RWPE2 (cell line): Measurements from ENCODE around the gene N4BP2.
A peak's percentile ranks its signal among the peaks of the same experiment; 100 is the strongest.

ENCODE experiments used
- ATAC-seq: fragments of 200-7000 bp; cut with Tn5 transposase; 3 replicates; pipeline ENCODE4 v1.9.1; 2021; ENCODE audit warnings: low read depth
- DNase-seq: peaks from one replicate; pipeline ENCODE4 v3.0.0-alpha.2; 2020; ENCODE audit warnings: low spot score
- H3K27ac ChIP-seq: fragments of 450-650 bp; 2 replicates; pipeline ENCODE4 v1.5.1; 2017; ENCODE audit warnings: mild to moderate bottlenecking; ENCODE audit not compliant: poor library complexity, severe bottlenecking
- H3K27me3 ChIP-seq: fragments of 250-450 bp; sonication (Bioruptor Pico); 2 replicates; pipeline ENCODE4 v1.5.1; 2021; ENCODE audit warnings: mild to moderate bottlenecking, moderate library complexity; ENCODE audit not compliant: insufficient read depth, poor library complexity, severe bottlenecking
- H3K36me3 ChIP-seq: fragments of 250-450 bp; sonication (Bioruptor Pico); 2 replicates; pipeline ENCODE4 v1.5.1; 2020; ENCODE audit warnings: low read depth, mild to moderate bottlenecking, moderate library complexity
- H3K4me1 ChIP-seq: fragments of 250-450 bp; sonication (Bioruptor Pico); 2 replicates; pipeline ENCODE4 v1.5.1; 2021; ENCODE audit warnings: mild to moderate bottlenecking, moderate library complexity; ENCODE audit not compliant: insufficient read depth, poor library complexity, severe bottlenecking
- H3K4me3 ChIP-seq: fragments of 250-450 bp; sonication (Bioruptor Pico); 2 replicates; pipeline ENCODE4 v1.5.1; 2021; ENCODE audit warnings: mild to moderate bottlenecking, moderate library complexity; ENCODE audit not compliant: severe bottlenecking
- H3K9me3 ChIP-seq: fragments of 250-450 bp; sonication (Bioruptor Pico); 2 replicates; pipeline ENCODE4 v1.5.1; 2021; ENCODE audit warnings: mild to moderate bottlenecking, moderate library complexity; ENCODE audit not compliant: severe bottlenecking
- TF ChIP-seq, protein P1 (sequence below): fragments of 450-650 bp; IDR thresholded peaks from one replicate; pipeline ENCODE4 v1.5.1; 2017; ENCODE audit warnings: mild to moderate bottlenecking, moderate library complexity; ENCODE audit not compliant: poor library complexity, severe bottlenecking

Gene N4BP2

DNA sequence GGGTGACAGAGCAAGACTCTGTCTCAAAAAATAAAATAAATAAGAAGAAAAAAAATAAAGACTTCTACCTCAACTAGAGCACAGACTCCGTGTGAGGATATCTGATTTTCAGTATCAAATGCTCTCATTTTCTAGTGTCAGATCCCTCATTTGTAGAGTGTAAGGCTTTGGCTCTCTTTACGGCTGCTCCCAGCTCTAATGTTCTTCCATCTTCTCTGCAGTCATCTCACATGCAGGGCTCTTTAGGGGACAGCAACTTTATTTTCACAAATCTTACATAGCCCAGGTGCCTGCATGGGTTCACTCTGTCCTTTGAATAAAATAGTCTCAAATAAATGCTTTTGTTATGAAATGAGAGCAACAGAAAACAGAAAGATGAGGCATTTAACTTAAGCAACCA, 120.9 kb downstream of the N4BP2 start:
- H3K9me3 ChIP-seq = no peaks in the 10 kb centered on the region
- H3K4me1 ChIP-seq = peaks cover 13% of the 10 kb centered on the region
- no peaks in the 10 kb centered on the region for H3K27me3 ChIP-seq
- H3K36me3 ChIP-seq = no peaks in the 10 kb centered on the region
- DNase-seq (no peak), ATAC-seq (no peak)
- H3K27ac ChIP-seq = peak overlapping the region; percentile 93
- H3K4me3 ChIP-seq = no peak overlapping the region
- TF ChIP-seq, protein P1, sequence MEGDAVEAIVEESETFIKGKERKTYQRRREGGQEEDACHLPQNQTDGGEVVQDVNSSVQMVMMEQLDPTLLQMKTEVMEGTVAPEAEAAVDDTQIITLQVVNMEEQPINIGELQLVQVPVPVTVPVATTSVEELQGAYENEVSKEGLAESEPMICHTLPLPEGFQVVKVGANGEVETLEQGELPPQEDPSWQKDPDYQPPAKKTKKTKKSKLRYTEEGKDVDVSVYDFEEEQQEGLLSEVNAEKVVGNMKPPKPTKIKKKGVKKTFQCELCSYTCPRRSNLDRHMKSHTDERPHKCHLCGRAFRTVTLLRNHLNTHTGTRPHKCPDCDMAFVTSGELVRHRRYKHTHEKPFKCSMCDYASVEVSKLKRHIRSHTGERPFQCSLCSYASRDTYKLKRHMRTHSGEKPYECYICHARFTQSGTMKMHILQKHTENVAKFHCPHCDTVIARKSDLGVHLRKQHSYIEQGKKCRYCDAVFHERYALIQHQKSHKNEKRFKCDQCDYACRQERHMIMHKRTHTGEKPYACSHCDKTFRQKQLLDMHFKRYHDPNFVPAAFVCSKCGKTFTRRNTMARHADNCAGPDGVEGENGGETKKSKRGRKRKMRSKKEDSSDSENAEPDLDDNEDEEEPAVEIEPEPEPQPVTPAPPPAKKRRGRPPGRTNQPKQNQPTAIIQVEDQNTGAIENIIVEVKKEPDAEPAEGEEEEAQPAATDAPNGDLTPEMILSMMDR = no peak

DNA sequence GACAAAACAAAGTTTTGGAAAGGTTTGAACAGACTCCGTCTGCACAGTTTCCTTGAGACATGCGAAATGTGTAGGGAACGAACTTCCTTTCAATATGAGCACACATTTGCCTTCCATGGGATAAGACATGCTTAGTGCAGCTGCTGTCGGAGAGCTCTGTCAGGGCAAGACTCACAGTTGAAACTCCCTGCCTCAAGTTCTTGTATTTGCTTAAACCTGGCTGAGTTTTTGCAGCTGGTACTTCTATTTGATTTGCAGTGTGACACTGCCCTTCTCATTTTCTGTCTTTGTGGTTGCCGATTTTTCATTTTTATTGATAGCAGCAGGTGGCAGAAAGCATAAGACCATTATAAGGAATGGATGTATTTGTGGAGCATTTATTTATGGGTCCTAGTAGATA, 122.0 kb downstream of the N4BP2 start:
- Histone ChIP-seq H3K36me3 (no peaks in the 10 kb centered on the region), H3K27ac (peak overlapping the region; percentile 93), H3K4me1 (peaks cover 17% of the 10 kb centered on the region), H3K4me3 (no peak overlapping the region), H3K9me3 (no peaks in the 10 kb centered on the region), H3K27me3 (no peaks in the 10 kb centered on the region)
- DNase-seq (no peak), ATAC-seq (no peak)
- TF ChIP-seq, protein P1 = no peak

DNA sequence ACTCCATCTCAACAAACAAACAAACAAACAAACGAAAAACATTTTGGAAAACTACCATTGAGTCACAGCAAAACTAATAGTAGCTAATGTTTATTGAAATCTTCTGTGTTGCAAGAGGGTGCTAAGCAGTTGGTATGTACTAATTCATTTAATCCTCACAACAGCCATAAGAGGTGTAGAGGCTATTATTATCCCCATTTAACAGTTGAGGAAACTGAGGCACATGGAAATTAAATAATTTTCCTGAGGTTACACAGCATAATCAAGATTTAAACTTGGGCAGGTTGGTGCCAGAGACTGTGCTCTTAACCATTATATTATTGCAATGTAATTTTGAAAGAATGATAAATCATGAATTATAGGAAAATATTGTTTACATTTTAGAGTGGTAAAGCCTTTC, 122.7 kb downstream of the N4BP2 start:
- DNase-seq (no peak), ATAC-seq (no peak)
- no peak overlapping the region for H3K4me3 ChIP-seq
- H3K27ac ChIP-seq = peak overlapping the region; percentile 93
- H3K27me3 ChIP-seq = no peaks in the 10 kb centered on the region
- TF ChIP-seq, protein P1 = no peak
- H3K9me3 ChIP-seq = no peaks in the 10 kb centered on the region
- no peaks in the 10 kb centered on the region for H3K36me3 ChIP-seq
- peaks cover 24% of the 10 kb centered on the region for H3K4me1 ChIP-seq

DNA sequence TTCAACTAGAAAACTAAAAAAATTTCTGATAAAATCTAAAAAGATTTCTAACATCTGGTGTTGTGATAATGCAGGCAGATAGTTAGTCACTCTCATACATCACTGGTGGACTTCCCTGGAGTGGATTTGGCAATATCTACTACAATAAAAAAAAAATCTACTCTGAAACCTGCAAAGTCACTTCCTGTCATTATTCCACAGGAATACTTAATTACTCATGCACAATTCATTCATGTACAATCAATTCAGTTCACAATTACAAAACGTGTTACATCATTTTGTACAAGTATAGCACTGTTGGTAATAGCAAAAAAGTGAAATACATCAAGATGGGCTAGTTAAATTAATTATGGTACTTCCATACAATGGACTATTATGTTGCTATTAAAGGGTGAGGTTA, 123.7 kb downstream of the N4BP2 start:
- ATAC-seq (peak; percentile 76), DNase-seq (no peak)
- no peaks in the 10 kb centered on the region for H3K36me3 ChIP-seq
- H3K4me1 ChIP-seq = peaks cover 31% of the 10 kb centered on the region
- H3K27me3 ChIP-seq = no peaks in the 10 kb centered on the region
- TF ChIP-seq, protein P1 = no peak
- no peaks in the 10 kb centered on the region for H3K9me3 ChIP-seq
- H3K4me3 ChIP-seq = no peak overlapping the region
- peak overlapping the region; percentile 93 for H3K27ac ChIP-seq

DNA sequence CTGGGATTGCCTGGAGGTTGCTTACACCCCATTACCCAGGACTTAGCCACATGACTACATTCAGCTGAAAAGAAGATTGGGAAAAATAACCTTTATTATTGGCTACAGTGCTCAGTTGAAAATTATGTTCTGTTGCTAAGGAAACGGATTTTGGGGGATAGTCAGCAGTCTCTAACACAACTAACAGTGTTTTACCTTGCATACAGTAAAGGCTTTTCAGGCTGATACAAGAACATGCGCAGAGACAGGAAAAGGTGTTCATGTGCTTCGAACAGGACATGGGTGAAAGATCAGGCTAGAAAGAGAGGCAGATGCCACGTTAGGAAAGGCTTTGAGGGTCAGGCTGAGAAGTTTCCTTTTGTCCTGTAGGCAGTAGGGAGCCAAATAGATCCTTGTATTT, 125.4 kb downstream of the N4BP2 start:
- H3K27me3 ChIP-seq = no peaks in the 10 kb centered on the region
- no peaks in the 10 kb centered on the region for H3K9me3 ChIP-seq
- ATAC-seq = no peak
- peaks cover 46% of the 10 kb centered on the region for H3K4me1 ChIP-seq
- peak overlapping the region; percentile 93 for H3K27ac ChIP-seq
- no peak for DNase-seq
- H3K36me3 ChIP-seq = no peaks in the 10 kb centered on the region
- TF ChIP-seq, protein P1 = no peak
- no peak overlapping the region for H3K4me3 ChIP-seq
